ENCODE data around the gene SNRNP40.
"Not testable (repeated sequence)": the region's sequence is repeated elsewhere in the genome, so short reads cannot be mapped to it uniquely, and the experiment has no call there.

SNRNP40 gene
- 71.4 to 76.3 reads per million in 2 donors for total RNA-seq

GRCh38 chr1:31296486-31297276 is at the start of gene SNRNP40, which contains the start of gene ZCCHC17:
SNRNP40 (minus strand) TSS chr1:31296788; CDS start chr1:31296751, 37 bp downstream.
ZCCHC17 (plus strand) TSS chr1:31297032; CDS start chr1:31310099, 13,067 bp downstream.
- peak; percentile 88 for DNase-seq

- no peak for DNase-seq
Measured at GRCh38 chr1:31345635-31346034, 49.0 kb upstream of the SNRNP40 start.

GRCh38 chr1:31344503-31344902 is 47.9 kb upstream of the SNRNP40 start:
- DNase-seq, result no peak

- no peak for DNase-seq
Measured at GRCh38 chr1:31336687-31337467, 40.3 kb upstream of the SNRNP40 start.

DNA sequence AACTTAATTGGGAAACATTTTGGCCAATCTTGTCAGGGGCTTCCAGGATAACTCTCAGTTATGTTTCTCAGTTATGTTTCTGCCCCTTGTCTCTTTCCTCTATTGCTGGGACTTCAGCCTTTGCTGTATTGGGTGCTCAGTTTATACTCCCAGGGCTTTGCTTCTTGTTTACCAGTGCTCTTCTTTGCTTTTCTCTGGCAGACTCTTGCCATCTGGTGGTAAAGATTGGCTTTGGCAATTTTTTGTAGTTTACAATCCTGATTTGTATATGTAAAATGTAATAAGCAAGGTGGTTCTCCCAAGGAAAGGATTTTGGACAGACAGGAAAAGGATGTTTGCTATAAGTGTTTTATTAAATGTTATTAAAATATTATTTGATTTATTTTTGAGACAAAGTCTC is 38.4 kb upstream of the SNRNP40 start:
- DNase-seq, result no peak

DNA sequence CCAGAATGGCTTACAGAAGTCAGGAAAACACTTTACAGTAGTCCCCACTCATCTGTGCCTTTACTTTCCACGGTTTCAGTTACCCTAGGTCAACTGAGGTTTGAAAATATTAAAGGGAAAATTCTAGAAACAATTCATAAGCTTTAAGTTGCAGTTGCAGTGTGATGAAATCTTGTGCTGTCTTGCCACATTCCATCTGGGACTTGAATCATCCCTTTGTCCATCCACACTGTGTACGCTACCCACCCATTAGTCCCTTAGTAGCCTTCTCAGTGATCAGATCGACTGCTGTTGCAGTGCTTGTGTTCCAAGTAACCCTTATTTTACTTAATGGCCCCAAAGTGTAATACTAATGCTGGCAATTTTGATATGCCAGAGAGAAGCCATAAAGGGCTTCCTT is 30.8 kb upstream of the SNRNP40 start:
- no peak for DNase-seq

DNA sequence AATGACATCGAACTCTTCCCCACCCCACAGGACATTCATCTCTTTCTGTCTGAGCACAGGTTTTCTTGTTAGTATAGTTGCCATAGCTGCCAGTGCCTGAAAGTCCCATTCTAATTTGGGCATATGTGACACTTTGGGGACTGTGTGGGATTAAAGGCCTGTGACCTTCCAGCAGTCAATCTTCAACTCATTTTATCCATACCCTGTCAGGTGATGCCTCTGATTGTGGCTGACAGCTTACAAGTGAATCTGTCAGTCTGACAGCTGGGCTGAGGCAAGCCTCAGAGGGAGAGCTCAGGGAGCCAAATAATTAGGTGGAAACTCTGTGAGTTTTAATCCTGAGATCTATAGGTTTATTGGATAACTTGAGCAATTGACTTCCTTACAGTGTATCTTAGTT is 29.9 kb upstream of the SNRNP40 start:
- no peak for DNase-seq

GRCh38 chr1:31324992-31325391 is 28.4 kb upstream of the SNRNP40 start:
- DNase-seq, result no peak

DNA sequence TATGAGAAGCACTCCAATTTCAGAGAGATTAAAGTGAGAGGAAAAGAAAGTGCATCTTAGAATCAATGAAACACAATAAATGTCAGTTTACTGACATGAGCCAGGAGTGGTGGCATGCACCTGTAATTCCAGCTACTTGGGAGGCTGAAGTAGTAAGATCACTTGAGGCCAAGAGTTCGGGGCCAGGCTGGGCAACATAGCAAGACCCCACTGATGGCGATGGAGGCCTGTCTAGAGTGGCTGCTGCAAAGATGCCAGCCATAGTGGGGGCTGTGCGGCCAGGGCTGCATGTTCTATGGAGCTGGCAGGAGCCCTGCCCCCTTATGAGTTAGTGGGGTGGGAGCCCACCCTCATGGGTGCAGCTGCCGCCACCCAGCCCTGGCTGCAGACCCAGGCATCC is 27.5 kb upstream of the SNRNP40 start:
- no peak for DNase-seq

DNA sequence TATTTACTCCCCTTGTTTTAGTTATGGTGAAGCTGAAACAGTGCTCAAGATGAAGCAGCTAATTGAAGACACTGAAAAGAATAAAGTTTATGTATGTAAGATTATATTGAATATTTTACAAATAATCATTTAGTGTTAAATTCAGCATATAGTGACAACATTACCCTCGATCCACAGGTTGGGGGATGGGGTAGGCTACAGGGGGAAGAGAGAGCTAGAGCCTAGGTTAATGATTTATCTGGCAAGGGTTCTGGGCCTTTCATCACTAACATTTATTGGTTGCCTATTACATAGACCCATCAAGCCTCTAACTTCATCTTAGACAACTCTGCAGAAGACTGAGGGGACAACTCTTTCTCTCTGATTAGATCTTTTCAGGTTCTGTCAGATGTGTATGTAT is 21.6 kb upstream of the SNRNP40 start:
- DNase-seq, result no peak

GRCh38 chr1:31315902-31316301 is 19.3 kb upstream of the SNRNP40 start:
- no peak for DNase-seq

GRCh38 chr1:31310198-31310597 is 13.6 kb upstream of the SNRNP40 start:
- no peak for DNase-seq

DNA sequence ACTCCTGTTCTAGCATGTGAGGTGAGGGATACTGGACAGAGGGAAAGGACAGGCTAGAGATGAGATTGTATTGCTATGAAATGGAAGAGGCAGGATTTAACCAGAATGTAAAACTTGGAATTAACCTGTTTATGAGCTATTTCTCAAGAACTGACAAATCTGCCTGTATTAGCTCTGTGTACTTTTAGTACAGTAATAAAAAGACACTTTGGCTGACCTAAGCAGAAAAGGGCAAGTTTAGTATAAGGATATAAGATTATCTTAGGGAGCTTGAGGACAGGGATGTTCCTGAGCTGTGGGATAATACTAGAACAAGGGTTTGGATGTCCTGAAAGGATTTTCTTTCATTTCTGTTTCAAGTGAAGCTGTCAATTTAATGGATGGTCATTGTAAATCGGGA is 11.4 kb upstream of the SNRNP40 start:
- no peak for DNase-seq

GRCh38 chr1:31306278-31306677 is 9.7 kb upstream of the SNRNP40 start:
- DNase-seq, result no peak

GRCh38 chr1:31302709-31303441 is 6.3 kb upstream of the SNRNP40 start:
- no peak for DNase-seq

DNA sequence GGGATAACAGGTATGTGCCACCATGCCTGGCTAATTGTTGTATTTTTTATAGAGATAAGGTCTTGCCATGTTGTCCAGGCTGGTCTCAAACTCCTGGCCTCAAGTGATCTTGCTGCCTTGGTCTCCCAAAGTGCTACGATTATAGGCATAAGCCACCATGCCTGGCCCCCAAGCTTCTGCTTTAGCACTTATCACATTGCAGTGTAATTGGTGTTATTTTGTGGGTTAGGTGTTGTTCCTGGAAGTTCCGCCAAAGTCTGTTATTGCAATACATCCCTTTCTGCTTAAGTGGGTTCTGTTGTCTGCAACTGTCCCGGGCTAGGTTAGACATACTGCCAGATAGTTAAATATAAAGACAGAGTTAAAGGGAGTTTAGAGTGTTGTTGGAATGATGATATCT is 3.6 kb upstream of the SNRNP40 start:
- no peak for DNase-seq

GRCh38 chr1:31299365-31299764 is 2.8 kb upstream of the SNRNP40 start:
- DNase-seq, result no peak

GRCh38 chr1:31297277-31298247 is 974 bp upstream of the SNRNP40 start:
- no peak for DNase-seq

- no peak for DNase-seq
Measured at GRCh38 chr1:31295874-31296485, 608 bp downstream of the SNRNP40 start.

DNA sequence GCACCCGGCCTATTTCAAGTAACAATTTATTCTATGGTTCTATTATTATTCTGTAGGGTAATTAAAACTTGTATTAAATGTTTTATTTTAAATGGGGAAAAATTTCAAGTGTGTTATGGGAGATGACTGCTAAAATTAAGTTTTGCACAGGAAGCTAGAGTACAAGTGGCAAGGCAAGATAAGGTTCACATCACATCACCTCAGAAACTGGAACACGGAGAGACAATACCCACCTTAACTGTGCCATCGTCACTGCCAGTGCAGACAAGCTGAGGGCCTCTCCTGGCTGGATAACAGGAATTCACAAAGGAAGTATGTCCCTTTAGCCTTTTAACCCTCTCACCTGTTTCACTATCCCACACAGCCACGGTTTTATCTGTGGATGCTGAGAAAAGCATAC is 7.6 kb downstream of the SNRNP40 start:
- DNase-seq, result no peak

- DNase-seq, result not testable (repeated sequence)
Measured at GRCh38 chr1:31287791-31288190, 8.8 kb downstream of the SNRNP40 start.

DNA sequence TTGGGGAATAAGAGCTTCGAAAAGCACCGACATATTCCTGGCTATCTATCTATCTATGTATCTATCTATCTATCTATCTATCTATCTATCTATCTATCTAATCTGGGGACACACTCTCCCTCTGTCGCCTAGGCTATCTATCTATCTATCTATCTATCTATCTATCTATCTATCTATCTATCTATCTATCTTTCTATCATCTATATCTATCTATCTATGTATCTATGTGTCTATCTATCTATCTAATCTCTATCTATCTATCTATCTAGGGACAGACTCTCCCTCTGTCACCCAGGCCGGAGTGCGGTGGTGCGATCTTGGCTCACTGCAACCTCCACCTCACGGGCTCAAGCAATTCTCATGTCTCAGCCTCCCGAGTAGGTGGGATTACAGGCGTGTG is 14.2 kb downstream of the SNRNP40 start:
- DNase-seq, result not testable (repeated sequence)
